Natural killer cell (primary cell): Measurements from ENCODE around the gene CAMSAP1. TPM values are rescaled to one million over a fixed set of nuclear protein-coding genes. Genes with fewer than 3 reads are reported as not detected.

ENCODE experiments used
- ATAC-seq, 3 donors: fragments of 150-1000 bp in 2 of 3; fragments of 200-7000 bp in 1 of 3; cut with Tn5 transposase; 1 replicate in 1 of 3; 2 replicates in 2 of 3; pipeline ENCODE4 v1.10.0; 2021; ENCODE audit warnings: mild to moderate bottlenecking in 2 of 3, moderate library complexity in 2 of 3
- DNase-seq, 2 donors: peaks; one replicate each; pipeline versions ENCODE4 v3.0.0 to v3.0.0-alpha.2; 2013 to 2021; ENCODE audit warnings: mixed read lengths in 1 of 2
- H3K27ac ChIP-seq: one replicate; pipeline ENCODE4 v1.5.1; 2013; ENCODE audit warnings: mild to moderate bottlenecking, low read length
- H3K27me3 ChIP-seq: one replicate; pipeline ENCODE4 v1.6.1; 2013; ENCODE audit warnings: low read length; ENCODE audit not compliant: control insufficient read depth, insufficient read depth
- H3K36me3 ChIP-seq: one replicate; pipeline ENCODE4 v1.6.1; 2013; ENCODE audit warnings: low read length; ENCODE audit not compliant: control insufficient read depth, insufficient read depth
- H3K4me1 ChIP-seq: one replicate; pipeline ENCODE4 v1.6.1; 2013; ENCODE audit warnings: low read length; ENCODE audit not compliant: control insufficient read depth, insufficient read depth
- H3K4me3 ChIP-seq: one replicate; pipeline ENCODE4 v1.5.1; 2013; ENCODE audit warnings: low read length
- H3K9me3 ChIP-seq: one replicate; pipeline ENCODE4 v1.6.1; 2013; ENCODE audit warnings: low read length; ENCODE audit not compliant: control insufficient read depth, insufficient read depth
- H3K27ac Mint-ChIP-seq, 2 donors: one replicate each; pipeline ENCODE4 v1.8.0; 2022; ENCODE audit warnings: mild to moderate bottlenecking in 2 of 2, mixed read lengths in 2 of 2, moderate library complexity in 1 of 2
- H3K27me3 Mint-ChIP-seq, 2 donors: one replicate each; pipeline ENCODE4 v1.8.0; 2022; ENCODE audit warnings: low read depth in 2 of 2, mixed read lengths in 2 of 2
- H3K36me3 Mint-ChIP-seq: one replicate; pipeline ENCODE4 v1.8.0; 2022; ENCODE audit warnings: mixed read lengths
- H3K4me1 Mint-ChIP-seq, 2 donors: one replicate each; pipeline ENCODE4 v1.8.0; 2022; ENCODE audit warnings: mixed read lengths in 2 of 2
- H3K4me3 Mint-ChIP-seq: one replicate; pipeline ENCODE4 v1.8.0; 2022; ENCODE audit warnings: mild to moderate bottlenecking, moderate library complexity, mixed read lengths
- H3K9me3 Mint-ChIP-seq, 2 donors: one replicate each; pipeline ENCODE4 v1.8.0; 2022; ENCODE audit warnings: mixed read lengths in 2 of 2
- WGBS: methylation state at CpG from one replicate; pipeline ENCODE4 v1.1.7; 2013; ENCODE audit warnings: missing lambda C conversion rate; ENCODE audit not compliant: insufficient coverage; 5-methylcytosine and 5-hydroxymethylcytosine counted together
- intact Hi-C: fragments of 100-400 bp; cut with micrococcal nuclease; formaldehyde crosslinking; loops from one replicate; pipeline ENCODE4 v1.14.2; 2022
- total RNA-seq, 4 donors: library from RNA; stranded (reverse); fragments of 120-200 nt in 1 of 4; gene quantifications; one replicate each; pipeline versions ENCODE4 v1.2.3 to v1.2.4, GENCODE V29; 2013 to 2022
- TF ChIP-seq, protein P1 (sequence below): fragments of 200-600 bp; IDR thresholded peaks from one replicate; pipeline ENCODE4 v1.8.0; 2022; ENCODE audit warnings: antibody characterized with exemption

The CAMSAP1 gene
- total RNA-seq, 3 donors from 2014 or later (not counting 1 experiment from before 2014, with no cell fraction given): 25.9 to 33.5 (median 28.1) TPM

DNA sequence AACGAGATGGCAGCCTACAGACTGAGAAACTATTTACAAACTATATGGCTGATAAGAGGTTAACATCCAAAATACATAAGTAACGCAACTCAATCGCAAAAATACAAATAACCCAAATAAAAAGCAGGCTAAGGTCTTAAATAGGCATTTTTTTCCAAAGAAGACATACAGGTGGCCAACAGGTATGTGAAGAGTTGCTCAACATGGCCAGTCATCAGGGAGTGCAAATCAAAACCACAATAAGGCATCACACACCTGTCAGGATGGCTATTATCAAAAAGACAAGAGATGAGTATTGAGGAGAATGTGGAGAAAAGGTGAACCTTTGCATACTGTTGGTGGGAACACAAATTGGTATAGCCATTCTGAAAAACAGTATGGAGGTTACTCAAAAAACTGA is 73.5 kb downstream of the CAMSAP1 start:
- no peaks in the 10 kb centered on the region for H3K36me3 ChIP-seq
- Mint-ChIP-seq H3K4me1 (peaks cover 5 to 9% of the 10 kb centered on the region in 2 donors), H3K9me3 (no peaks in the 10 kb centered on the region), H3K27ac (no peak overlapping the region), H3K36me3 (peaks cover 2% of the 10 kb centered on the region), H3K27me3 (no peaks in the 10 kb centered on the region), H3K4me3 (no peak overlapping the region)
- TF ChIP-seq, protein P1, sequence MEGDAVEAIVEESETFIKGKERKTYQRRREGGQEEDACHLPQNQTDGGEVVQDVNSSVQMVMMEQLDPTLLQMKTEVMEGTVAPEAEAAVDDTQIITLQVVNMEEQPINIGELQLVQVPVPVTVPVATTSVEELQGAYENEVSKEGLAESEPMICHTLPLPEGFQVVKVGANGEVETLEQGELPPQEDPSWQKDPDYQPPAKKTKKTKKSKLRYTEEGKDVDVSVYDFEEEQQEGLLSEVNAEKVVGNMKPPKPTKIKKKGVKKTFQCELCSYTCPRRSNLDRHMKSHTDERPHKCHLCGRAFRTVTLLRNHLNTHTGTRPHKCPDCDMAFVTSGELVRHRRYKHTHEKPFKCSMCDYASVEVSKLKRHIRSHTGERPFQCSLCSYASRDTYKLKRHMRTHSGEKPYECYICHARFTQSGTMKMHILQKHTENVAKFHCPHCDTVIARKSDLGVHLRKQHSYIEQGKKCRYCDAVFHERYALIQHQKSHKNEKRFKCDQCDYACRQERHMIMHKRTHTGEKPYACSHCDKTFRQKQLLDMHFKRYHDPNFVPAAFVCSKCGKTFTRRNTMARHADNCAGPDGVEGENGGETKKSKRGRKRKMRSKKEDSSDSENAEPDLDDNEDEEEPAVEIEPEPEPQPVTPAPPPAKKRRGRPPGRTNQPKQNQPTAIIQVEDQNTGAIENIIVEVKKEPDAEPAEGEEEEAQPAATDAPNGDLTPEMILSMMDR: no peak
- DNase-seq (no peak), ATAC-seq (no peak)
- H3K27me3 ChIP-seq: no peaks in the 10 kb centered on the region
- no peaks in the 10 kb centered on the region for H3K9me3 ChIP-seq
- 94% methylated on average over 2 of the region's 3 CpGs for WGBS
- H3K4me1 ChIP-seq: no peaks in the 10 kb centered on the region
- H3K4me3 ChIP-seq: no peak overlapping the region
- intact Hi-C loops: no loop called here
- H3K27ac ChIP-seq: no peak overlapping the region

DNA sequence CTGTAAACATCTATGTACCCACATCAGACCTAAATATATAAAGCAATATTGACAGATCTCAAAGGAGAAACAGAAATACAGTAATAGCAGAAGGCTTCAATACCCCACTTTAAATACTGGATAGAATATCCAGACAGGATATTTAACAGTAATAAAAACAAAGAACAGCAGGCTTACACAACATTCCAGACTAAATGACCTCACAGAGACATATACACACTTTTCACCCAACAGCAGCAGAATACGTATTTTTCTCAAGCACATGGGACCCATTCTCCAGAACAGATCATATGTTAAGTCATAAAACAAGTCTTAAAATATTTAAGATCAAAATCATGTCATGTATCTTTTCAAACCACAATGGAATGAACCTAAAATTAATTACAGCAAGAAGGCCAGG is 76.8 kb downstream of the CAMSAP1 start:
- TF ChIP-seq, protein P1: no peak
- Mint-ChIP-seq H3K27me3 (no peaks in the 10 kb centered on the region), H3K36me3 (peaks cover 9% of the 10 kb centered on the region), H3K27ac (no peak overlapping the region), H3K4me1 (peaks cover 6 to 12% of the 10 kb centered on the region in 2 donors), H3K4me3 (no peak overlapping the region), H3K9me3 (no peaks in the 10 kb centered on the region)
- WGBS: 100% methylated on average over 1 of the region's 1 CpG
- no peak for DNase-seq
- no peaks in the 10 kb centered on the region for H3K27me3 ChIP-seq
- intact Hi-C loops: no loop called here
- H3K4me3 ChIP-seq: no peak overlapping the region
- no peak for ATAC-seq
- peaks cover 7% of the 10 kb centered on the region for H3K9me3 ChIP-seq
- no peaks in the 10 kb centered on the region for H3K4me1 ChIP-seq
- peaks cover 10% of the 10 kb centered on the region for H3K36me3 ChIP-seq
- H3K27ac ChIP-seq: no peak overlapping the region

DNA sequence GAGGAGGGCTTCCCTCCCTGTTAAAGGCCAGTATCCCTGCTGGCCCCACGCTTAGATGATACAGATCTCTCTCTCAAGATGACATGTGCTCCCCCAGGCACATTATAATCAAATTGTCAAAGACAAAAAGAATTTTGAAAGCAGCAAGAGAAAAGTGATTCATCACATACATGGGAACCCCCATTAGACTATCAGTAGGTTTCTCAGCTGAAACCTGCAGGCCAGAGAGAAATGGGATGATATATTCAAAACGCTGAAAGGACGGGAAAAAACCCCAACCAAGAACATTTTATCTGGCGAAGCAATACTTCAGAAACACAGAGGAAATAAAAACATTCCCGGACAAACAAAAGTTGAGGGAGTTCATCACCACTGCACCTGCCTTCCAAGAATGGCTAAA is 78.7 kb downstream of the CAMSAP1 start:
- H3K27ac ChIP-seq: no peak overlapping the region
- WGBS: 96% methylated on average over 5 of the region's 5 CpGs
- TF ChIP-seq, protein P1: no peak
- Mint-ChIP-seq H3K27ac (no peak overlapping the region), H3K9me3 (no peaks in the 10 kb centered on the region), H3K27me3 (no peaks in the 10 kb centered on the region), H3K4me3 (no peak overlapping the region), H3K36me3 (peaks cover 16% of the 10 kb centered on the region), H3K4me1 (peaks cover 15 to 18% of the 10 kb centered on the region in 2 donors)
- peaks cover 7% of the 10 kb centered on the region for H3K9me3 ChIP-seq
- H3K36me3 ChIP-seq: peaks cover 15% of the 10 kb centered on the region
- H3K27me3 ChIP-seq: no peaks in the 10 kb centered on the region
- H3K4me3 ChIP-seq: no peak overlapping the region
- H3K4me1 ChIP-seq: no peaks in the 10 kb centered on the region
- ATAC-seq (no peak), DNase-seq (no peak)
- intact Hi-C loops: no loop called here

DNA sequence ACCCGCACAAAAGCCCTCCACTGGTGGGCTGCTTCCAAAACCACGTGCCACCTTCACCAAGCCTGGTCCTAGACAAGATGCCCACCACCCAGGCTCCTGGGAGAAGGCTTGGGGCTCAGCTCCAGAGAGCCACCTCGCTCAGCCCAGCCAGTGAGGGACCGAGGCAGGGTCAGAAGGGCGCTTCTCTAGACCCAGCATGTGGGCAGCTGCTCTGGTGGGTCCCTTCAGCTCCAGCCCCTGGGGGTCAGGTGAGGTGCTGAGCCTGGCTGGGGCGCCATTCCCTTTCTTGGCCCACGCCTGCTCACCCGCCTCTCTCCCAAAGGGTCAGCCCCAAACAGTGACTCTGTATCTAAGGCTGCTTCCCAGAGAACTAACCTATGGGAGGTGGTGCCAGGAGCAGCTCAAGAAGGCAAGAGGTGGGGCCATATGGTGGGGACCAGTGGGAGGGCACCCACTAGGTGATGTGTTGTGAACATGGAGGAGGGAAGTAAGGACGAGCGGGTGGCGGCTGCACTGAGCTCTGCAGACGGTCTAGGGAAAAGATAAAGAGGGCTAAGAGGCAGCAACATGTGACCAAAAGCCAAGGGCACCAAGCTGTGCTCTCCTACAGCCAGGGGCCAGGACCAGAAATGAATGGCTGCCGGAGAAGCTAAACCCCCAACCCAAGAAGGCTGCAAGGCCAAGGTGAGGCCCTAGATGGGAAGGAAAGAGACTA is 79.3 kb downstream of the CAMSAP1 start:
- ATAC-seq (no peak), DNase-seq (no peak)
- no peaks in the 10 kb centered on the region for H3K4me1 ChIP-seq
- 98% methylated on average over 13 of the region's 13 CpGs for WGBS
- TF ChIP-seq, protein P1: no peak
- H3K9me3 Mint-ChIP-seq: no peaks in the 10 kb centered on the region
- peaks cover 22% of the 10 kb centered on the region for H3K36me3 ChIP-seq
- H3K27me3 ChIP-seq: no peaks in the 10 kb centered on the region
- peaks cover 15 to 18% of the 10 kb centered on the region in 2 donors for H3K4me1 Mint-ChIP-seq
- H3K36me3 Mint-ChIP-seq: peaks cover 22% of the 10 kb centered on the region
- H3K27ac ChIP-seq: no peak overlapping the region
- intact Hi-C loops: no loop called here
- no peak overlapping the region for H3K27ac Mint-ChIP-seq
- peaks cover 7% of the 10 kb centered on the region for H3K9me3 ChIP-seq
- no peaks in the 10 kb centered on the region for H3K27me3 Mint-ChIP-seq
- no peak overlapping the region for H3K4me3 ChIP-seq
- no peak overlapping the region for H3K4me3 Mint-ChIP-seq
